Cardiac muscle cell (in vitro differentiated cells and primary cell): ENCODE data around the gene ZMYM5. TPM values are rescaled to one million over a fixed set of nuclear protein-coding genes. Genes with fewer than 3 reads are reported as not detected.
"Not testable (repeated sequence)": the region's sequence is repeated elsewhere in the genome, so short reads cannot be mapped to it uniquely, and the experiment has no call there.

ENCODE experiments used
- DNase-seq, 2 donors: peaks; one replicate each; pipeline versions ENCODE4 v3.0.0 to v3.0.0-alpha.2; 2010 to 2017; ENCODE audit warnings: low read depth in 1 of 2, low spot score in 1 of 2
- H3K27ac ChIP-seq: fragments of 200-600 bp; sonication (generic); 2 replicates; pipeline ENCODE4 v1.5.1; 2016
- H3K27me3 ChIP-seq: fragments of 200-600 bp; sonication (generic); 2 replicates; pipeline ENCODE4 v1.6.0; 2016; ENCODE audit warnings: control low read depth
- H3K36me3 ChIP-seq: fragments of 200-600 bp; sonication (generic); 2 replicates; pipeline ENCODE4 v1.5.1; 2016; ENCODE audit warnings: control low read depth
- H3K4me1 ChIP-seq: fragments of 200-600 bp; sonication (generic); 2 replicates; pipeline ENCODE4 v1.8.1; 2017; ENCODE audit warnings: low read depth, mild to moderate bottlenecking, mixed run types
- H3K4me3 ChIP-seq: fragments of 200-600 bp; sonication (generic); 2 replicates; pipeline ENCODE4 v1.5.1; 2016; ENCODE audit warnings: mild to moderate bottlenecking
- H3K9me3 ChIP-seq: fragments of 200-600 bp; sonication (generic); 2 replicates; pipeline ENCODE4 v1.5.1; 2017; ENCODE audit warnings: low read depth, mild to moderate bottlenecking, control low read depth
- CTCF ChIP-seq: IDR thresholded peaks from 2 replicates; pipeline ENCODE4 v1.5.1; 2012; ENCODE audit warnings: low read depth, mild to moderate bottlenecking, low read length
- polyA plus RNA-seq: library from polyadenylated mRNA; unstranded; fragments of >200 nt; fragmentation: Nextera tagmentation; extraction: Ambion mirVana; gene quantifications from 2 replicates; pipeline ENCODE4 v1.2.1, GENCODE V29; 2016
- total RNA-seq: library from RNA; depleted of rRNA; stranded (reverse); fragments of >200 nt; gene quantifications from 2 replicates; pipeline ENCODE4 v1.2.3, GENCODE V29; 2016

Gene ZMYM5
- total and polyA plus RNA-seq, 2 experiments from 2014 or later: 6.6 to 15.5 TPM

GRCh38 chr13:19781526-19781925 is 81.9 kb downstream of the ZMYM5 start:
- peak overlapping the region; percentile 96 for H3K27ac ChIP-seq
- no peaks in the 10 kb centered on the region for H3K9me3 ChIP-seq
- H3K27me3 ChIP-seq: no peaks in the 10 kb centered on the region
- H3K4me1 ChIP-seq: no peaks in the 10 kb centered on the region
- no peak for TF ChIP-seq CTCF
- DNase-seq: no peak
- no peaks in the 10 kb centered on the region for H3K36me3 ChIP-seq
- H3K4me3 ChIP-seq: peak overlapping the region; percentile 91

- not testable (repeated sequence) for H3K9me3 ChIP-seq, H3K4me1 ChIP-seq, H3K36me3 ChIP-seq, H3K27me3 ChIP-seq, H3K27ac ChIP-seq, DNase-seq
- peak overlapping the region; percentile 91 for H3K4me3 ChIP-seq
These were observed 82.6 kb downstream of the ZMYM5 start for GRCh38 chr13:19780753-19781418.

Other genes starting within 250 kb of the ZMYM5 start
- gene MPHOSPH8, start 230.0 kb downstream of the ZMYM5 start, total RNA-seq: 11.9 and 16.5 TPM in 2 replicates
- 13.7 and 15.1 TPM in 2 replicates for gene MPHOSPH8, start 230.0 kb downstream of the ZMYM5 start, polyA plus RNA-seq
- 72.5 and 78.4 TPM in 2 replicates for gene PSPC1, start 80.7 kb downstream of the ZMYM5 start, total RNA-seq
- gene PSPC1, start 80.7 kb downstream of the ZMYM5 start, polyA plus RNA-seq: 29.2 and 39.5 TPM in 2 replicates
- gene ZMYM2, start 95.1 kb upstream of the ZMYM5 start, total RNA-seq: 53.9 and 82.1 TPM in 2 replicates
- gene ZMYM2, start 95.1 kb upstream of the ZMYM5 start, polyA plus RNA-seq: 42.5 and 59.4 TPM in 2 replicates